GM19468 (cell line): ENCODE measurements around the gene PLD3.
A peak's percentile ranks its signal among the peaks of the same experiment; 100 is the strongest.

Experiments
- ATAC-seq: cut with Tn5 transposase; IDR thresholded peaks from one replicate; pipeline ENCODE4 v1.9.1; 2021; ENCODE audit warnings: mild to moderate bottlenecking, moderate library complexity, moderate number of reproducible peaks; ENCODE audit not compliant: unreplicated experiment; ENCODE audit errors: extremely low read depth

The PLD3 gene

GRCh38 chr19:40424637-40425449 lies 76.3 kb downstream of the PLD3 start:
- ATAC-seq: no peak

GRCh38 chr19:40425450-40426287 lies 77.2 kb downstream of the PLD3 start, which contains the start of gene SERTAD1:
TSS of gene SERTAD1 (minus strand) at chr19:40425992. CDS start at chr19:40423546, 2,446 bp downstream.
- peak; percentile 79 for ATAC-seq
